ENCODE measurements around the gene ITPK1.

The ITPK1 gene

GRCh38 chr14:92906823-92907222 is 208.9 kb downstream of the ITPK1 start:
- no peak for DNase-seq

- no peak for DNase-seq
Observed at GRCh38 chr14:92906420-92906819, 209.3 kb downstream of the ITPK1 start.

GRCh38 chr14:92905667-92906066 is 210.1 kb downstream of the ITPK1 start:
- no peak for DNase-seq

- DNase-seq: peak; percentile 28
Observed at GRCh38 chr14:92903359-92903758, 212.4 kb downstream of the ITPK1 start.

- no peak for DNase-seq
Observed at GRCh38 chr14:92902726-92903125, 213.0 kb downstream of the ITPK1 start.

- no peak for DNase-seq
Observed at GRCh38 chr14:92902191-92902590, 213.5 kb downstream of the ITPK1 start.

- DNase-seq: no peak
Observed at GRCh38 chr14:92900660-92901059, 215.1 kb downstream of the ITPK1 start.

GRCh38 chr14:92898566-92899131 is 217.1 kb downstream of the ITPK1 start:
- DNase-seq: no peak

GRCh38 chr14:92897922-92898565 is 217.7 kb downstream of the ITPK1 start:
- DNase-seq: no peak

- no peak for DNase-seq
Observed at GRCh38 chr14:92895352-92895878, 220.3 kb downstream of the ITPK1 start.

- no peak for DNase-seq
Observed at GRCh38 chr14:92892589-92892988, 223.1 kb downstream of the ITPK1 start.

- DNase-seq: no peak
Observed at GRCh38 chr14:92890830-92891588, 224.7 kb downstream of the ITPK1 start.

GRCh38 chr14:92888896-92889295 is 226.8 kb downstream of the ITPK1 start:
- DNase-seq: no peak

GRCh38 chr14:92887157-92887556 is 228.6 kb downstream of the ITPK1 start:
- no peak for DNase-seq

Measured in activated CD8-positive, alpha-beta memory T cell treated with anti-CD3 and anti-CD28 coated beads, Interleukin-2, amount 50 U/mL, for 4 hours (primary cell).